OCI-LY1 (cell line): Measurements from ENCODE around the gene IL1RAP.

Experiments used
- EZH2 ChIP-seq: fragments of 200-600 bp; sonication (generic), shearing (Covaris generic); IDR thresholded peaks from 2 replicates; pipeline ENCODE4 v1.8.0; 2017; ENCODE audit warnings: borderline replicate concordance, mixed run types, mild to moderate bottlenecking, antibody characterized with exemption, low read length, moderate library complexity, mixed read lengths
- TF ChIP-seq, protein P1 (sequence below): fragments of 200-600 bp; sonication (generic), shearing (Covaris generic); IDR thresholded peaks from 2 replicates; pipeline ENCODE4 v1.5.1; 2017; ENCODE audit warnings: mild to moderate bottlenecking, antibody characterized with exemption, low read length, moderate library complexity, mixed read lengths

DNA sequence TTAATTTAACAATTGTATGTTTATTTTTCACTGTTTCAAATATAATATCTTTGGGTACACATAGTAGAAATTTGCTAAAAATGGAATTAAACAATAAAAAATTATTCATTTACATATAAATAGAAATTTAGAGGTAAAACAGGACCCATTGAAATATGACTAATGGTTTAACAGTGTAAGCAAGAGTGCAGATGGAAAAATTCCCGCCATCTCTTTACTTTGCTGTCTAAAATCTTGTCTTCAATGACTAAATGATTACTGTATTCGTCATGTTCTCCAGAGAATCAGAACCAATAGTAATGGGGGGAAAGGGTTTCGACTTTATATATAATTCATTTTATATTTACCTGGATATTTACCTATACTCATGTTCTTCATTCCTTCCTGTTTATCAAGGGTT lies 163.1 kb downstream of the IL1RAP start:
- TF ChIP-seq, protein P1, sequence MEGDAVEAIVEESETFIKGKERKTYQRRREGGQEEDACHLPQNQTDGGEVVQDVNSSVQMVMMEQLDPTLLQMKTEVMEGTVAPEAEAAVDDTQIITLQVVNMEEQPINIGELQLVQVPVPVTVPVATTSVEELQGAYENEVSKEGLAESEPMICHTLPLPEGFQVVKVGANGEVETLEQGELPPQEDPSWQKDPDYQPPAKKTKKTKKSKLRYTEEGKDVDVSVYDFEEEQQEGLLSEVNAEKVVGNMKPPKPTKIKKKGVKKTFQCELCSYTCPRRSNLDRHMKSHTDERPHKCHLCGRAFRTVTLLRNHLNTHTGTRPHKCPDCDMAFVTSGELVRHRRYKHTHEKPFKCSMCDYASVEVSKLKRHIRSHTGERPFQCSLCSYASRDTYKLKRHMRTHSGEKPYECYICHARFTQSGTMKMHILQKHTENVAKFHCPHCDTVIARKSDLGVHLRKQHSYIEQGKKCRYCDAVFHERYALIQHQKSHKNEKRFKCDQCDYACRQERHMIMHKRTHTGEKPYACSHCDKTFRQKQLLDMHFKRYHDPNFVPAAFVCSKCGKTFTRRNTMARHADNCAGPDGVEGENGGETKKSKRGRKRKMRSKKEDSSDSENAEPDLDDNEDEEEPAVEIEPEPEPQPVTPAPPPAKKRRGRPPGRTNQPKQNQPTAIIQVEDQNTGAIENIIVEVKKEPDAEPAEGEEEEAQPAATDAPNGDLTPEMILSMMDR = no peak
- no peak for TF ChIP-seq EZH2
